NCI-H2227 treated with DMSO at 0.1 percent for 48 hours (cell line): ENCODE measurements around the gene ANXA4.
"Not testable (repeated sequence)": the region's sequence is repeated elsewhere in the genome, so short reads cannot be mapped to it uniquely, and the experiment has no call there.

Experiments
- DNase-seq: peaks from one replicate; lab custom pipeline; 2025; lab: John Stamatoyannopoulos, UW

ANXA4 gene

DNA sequence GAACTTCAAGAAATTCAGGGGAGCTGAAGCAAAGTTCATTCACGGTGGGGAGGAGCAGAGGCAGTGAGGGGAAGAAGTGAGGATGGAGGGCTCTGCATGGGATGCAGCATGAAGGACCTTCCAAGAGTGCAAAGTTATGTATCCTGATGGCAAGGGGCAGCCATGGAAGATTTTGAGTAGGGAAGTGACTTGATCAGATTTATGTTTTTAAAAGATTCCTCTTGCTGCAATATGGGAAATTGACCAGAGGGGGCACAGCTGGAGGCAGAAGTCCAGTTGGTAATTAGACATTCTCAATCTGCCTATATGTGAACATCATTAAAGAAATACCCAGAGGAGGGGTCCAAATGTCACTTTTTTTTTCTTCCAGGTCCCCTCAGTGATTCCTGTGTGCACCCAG, 21.5 kb upstream of the ANXA4 start:
- DNase-seq: no peak

DNA sequence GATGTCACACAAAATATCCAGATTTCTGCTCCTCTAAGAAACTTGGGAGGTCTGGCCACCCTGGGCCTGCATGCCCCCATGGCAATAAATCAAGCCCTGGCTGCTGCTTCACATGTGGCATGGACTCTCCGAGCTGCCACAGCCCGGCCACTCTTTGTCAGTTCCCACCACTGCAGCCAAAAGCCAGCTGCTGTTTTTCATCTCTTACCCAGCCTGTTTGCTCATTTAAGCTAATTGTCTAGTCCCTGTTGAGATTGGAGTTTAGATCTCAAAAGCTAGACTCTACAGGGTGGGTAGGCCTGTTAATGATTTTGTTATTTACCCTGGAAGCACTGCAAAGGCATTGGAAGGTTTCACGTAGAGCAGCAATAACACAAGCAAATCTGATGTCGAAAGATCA, 20.9 kb upstream of the ANXA4 start:
- DNase-seq: no peak

DNA sequence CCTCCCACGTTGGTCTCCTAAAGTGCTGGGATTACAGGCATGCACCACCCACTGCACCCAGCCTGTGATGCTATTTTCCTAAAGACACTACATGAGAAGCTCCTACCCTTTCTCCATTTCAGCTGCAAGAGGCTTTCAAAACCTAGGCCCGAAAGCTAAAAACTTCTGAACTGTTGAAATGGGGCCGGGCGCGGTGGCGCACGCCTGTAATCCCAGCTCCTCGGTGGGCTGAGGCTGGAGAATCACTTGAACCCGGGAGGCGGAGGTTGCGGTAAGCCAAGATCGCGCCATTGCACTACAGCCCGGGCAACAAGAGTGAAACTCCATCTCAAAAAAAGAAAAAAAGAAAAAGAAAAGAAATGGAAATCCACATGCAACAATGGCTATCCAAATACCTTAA, 18.1 kb upstream of the ANXA4 start:
- no peak for DNase-seq

DNA sequence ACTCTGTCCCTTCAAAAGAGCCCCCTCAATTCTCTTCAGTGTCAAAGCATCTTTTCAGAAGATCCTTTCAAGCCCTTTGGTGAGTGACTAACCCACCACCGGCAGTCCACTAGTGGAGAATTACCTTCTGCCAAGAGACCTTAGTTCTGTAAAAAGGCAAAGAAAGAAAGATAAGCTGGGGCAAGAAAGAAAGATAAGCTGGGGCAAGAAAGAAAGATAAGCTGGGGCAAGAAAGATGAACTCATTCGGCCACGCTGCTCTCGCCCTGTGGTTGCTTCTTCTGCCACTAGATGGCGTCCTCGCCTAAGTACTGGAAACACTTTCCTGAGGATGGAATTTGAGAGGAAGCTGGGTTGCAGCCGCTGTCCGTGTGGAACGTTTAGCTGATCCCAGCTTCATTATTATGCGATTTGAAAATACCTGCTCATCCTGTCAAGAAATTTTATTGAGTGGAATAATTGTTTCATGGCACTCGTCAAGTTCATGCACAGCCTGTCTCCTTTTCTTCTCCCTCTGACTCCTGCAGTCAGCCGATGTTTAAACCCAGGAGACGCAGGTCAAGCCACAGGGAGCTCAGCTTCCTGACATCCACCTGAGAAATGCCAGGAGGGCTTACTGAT, 17.3 kb upstream of the ANXA4 start:
- DNase-seq: peak; percentile 86

DNA sequence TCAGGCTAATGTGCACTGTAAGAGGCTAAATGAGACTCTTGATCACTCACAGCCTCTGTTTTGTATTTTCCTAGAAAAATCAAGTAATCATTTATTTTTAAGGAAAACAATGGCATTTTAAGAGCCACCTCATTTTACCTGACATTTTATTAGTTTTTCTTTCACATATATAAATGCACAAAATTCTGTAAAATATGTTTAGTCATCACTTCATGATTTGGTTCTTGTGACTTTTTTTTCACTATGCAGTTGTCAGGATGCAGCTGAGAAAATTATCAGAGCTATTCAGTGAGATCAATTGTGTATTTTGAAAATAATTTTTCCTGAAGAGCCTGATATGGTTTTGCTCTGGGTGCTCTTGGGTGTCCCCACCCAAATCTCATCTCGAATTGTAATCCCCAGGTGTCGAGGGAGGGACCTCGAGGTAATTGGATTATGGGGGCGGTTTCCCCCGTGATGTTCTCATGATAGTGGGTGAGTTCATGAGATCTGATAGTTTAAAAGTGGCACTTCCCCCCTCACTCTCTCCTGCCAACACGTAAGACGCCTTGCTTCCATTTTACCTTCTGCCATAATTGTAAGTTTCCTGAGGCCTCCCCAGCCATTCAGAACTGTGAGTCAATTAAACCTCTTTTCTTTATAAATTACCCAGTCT, 16.1 kb upstream of the ANXA4 start:
- DNase-seq: no peak

DNA sequence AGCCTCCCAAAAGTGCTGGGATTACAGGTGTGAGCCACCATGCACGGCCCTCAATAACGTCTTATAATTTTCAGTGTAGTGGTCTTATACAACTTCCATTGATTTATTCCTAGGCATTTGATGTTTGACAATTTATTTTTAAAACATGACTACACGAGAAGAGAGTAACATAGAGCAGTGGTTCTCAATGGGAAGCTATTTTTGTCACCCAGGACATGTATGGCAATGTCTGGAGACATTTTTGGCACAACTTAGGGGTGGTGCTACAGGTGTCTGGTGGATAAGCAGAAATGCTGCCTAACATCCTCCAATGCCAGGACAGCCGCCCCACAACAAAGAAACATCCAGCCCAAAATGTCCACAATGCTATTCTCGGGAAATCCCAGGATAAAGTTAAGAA, 12.7 kb upstream of the ANXA4 start:
- DNase-seq: no peak

DNA sequence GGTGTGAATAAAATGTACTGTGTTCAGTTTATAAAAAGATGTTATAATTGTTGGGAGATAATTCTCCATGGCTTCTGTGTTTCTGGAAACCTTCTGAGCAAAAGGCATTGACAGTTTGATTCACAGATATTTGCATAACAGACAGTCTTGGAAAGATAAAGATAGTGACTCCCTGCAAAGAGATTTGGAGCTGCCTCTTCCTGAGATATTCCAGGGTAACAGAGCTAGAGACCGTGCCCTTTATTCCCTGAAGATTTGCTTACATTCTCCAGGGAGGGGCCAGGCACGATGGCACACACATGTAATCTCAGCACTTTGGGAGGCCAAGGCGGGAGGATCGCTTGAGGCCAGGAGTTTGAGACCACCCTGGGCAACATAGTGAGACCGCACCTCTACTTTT, 12.2 kb upstream of the ANXA4 start:
- DNase-seq: no peak

DNA sequence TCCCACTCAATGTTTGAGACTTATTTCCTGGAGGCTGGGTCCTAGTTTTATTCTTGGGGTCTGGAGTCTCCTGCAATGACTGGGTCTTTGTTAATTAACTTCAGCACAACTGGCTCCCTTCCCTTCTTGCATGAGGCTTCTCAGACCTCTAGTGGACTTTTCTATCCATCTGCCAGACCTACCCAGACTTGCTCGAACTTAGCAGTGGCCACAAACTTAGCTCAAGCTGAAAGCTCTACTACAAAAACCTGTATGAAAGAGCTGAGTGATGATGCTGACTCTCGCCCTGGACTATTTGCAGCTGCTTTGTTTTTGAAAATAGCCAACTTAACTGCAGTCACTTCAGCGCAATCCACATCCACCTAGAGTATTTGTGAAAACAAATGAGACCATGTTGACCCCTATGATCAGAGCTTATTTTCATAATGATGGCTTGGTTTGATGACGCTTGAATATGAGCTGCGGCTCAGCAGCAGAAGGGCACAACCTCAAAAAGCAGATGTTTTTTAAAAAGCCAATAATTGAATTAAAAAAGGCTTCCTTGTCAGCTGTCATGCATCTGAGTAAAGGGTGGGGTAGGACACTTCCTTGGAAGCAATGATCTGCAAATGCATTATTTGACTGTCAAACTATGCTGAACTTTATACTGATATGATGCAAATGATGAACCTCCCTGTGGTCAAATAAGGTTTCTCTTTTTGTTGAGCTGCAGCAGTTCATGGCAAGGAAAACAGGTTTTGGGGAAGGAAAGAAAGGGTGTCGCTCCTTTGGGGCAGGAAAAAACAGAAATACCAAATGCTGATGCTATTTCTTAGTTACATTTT, 10.6 kb upstream of the ANXA4 start:
- DNase-seq: no peak

DNA sequence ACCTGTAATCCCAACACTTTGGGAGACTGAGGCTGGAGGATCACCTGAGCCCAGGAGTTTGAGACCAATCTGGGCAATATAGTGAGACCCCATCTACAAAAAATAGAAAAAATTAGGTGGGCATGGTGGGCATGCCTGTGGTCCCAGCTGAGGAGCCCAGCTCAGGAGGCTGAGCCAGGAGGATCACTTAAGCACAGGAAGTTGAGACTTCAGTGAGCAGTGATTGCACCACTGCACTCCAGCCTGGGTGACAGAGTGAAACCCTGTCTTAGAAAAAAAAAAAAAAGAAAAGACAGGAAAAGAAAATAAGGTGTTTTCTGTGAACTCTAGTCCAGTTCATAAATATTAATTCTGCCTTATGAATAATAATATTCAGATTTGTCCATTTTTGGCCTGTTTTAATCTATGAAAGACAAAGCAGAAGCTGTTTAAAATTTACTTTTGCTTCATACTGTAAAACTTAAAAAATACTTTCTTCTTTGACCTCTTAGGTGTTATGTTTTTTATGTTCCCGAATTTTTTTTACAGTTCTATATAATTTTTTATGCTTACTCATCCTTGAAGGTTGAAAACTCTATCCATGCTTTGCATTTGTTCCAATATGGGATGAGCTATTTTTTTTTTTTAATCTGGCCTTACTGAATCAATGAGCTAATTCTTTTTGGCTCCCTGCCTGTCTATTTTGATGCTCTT, 8.4 kb upstream of the ANXA4 start:
- DNase-seq: no peak

DNA sequence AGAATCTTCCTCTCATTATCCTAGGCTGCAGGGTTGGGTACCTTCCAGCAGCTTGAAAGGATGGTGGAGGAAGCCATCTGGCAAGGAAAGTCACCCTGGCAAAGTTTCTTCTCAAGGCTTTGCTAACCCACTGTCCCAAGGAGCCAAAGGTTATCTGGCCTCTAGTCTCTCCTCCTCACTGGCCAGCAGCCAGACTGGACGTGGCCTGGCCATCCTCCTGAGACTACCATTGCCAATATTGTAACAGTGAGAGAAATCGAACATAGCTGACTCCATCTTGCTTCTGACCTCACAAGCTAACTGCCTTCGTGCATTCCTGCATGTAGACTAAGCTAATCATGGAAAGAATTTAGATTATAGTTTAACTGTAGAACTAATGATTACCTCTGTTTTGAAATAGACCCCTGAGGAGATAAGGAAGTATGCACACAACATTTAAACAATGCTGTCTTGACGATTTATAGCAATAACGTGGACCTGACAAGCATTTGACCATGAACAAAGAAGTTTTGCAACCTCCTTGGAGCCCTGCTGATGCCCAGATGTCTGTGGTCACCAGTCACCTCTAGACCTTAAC, 7.8 kb upstream of the ANXA4 start:
- DNase-seq: no peak

DNA sequence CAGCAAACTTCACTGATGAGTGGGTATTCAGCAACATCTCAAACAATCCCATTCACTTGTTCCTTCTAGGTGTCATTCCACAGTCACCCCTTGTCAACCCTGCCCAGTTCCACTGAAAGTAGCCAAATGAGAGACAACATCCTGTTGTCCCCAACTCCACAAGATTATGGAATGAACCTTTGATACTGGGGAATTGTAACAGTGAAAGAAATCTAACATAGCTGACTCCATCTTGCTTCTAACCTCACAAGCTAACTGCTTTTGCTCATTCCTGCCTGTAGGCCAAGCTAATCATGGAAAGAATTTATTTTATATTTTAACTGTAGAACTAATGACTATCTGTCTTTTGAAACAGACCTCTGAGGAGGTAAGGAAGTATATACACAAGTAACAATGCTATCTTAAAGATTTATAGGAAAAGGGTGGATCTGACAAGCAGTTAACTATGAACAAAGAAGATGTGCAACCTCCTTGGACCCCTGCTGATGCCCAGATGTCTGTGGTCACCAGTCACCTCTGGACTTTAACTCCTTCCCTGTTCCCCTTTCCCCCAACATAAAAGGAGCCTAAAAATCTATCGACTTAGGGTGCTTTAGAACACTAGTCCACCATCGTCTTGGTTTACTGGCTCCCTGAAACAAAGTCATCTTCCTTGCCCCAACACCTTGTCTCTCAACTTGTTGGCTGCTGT, 6.9 kb upstream of the ANXA4 start:
- no peak for DNase-seq

DNA sequence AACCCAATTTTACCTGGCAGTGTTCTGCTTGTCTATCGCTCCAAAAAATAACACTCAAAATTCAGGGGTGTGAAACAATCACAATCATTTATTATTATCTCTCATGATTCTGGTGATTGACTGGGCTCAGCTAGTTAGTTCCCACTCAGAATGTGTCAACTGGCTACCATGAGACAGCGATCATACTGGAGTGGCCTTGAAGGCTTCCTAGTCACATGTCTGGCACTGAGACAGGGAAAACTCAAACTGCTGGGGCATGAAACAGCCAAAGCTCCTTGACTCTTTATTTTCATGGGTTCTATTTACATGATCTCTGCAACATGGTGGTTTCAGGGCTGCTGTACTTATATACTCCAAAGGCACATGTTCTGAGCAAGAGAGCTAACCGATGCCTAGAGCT, 6.2 kb upstream of the ANXA4 start:
- DNase-seq: no peak

DNA sequence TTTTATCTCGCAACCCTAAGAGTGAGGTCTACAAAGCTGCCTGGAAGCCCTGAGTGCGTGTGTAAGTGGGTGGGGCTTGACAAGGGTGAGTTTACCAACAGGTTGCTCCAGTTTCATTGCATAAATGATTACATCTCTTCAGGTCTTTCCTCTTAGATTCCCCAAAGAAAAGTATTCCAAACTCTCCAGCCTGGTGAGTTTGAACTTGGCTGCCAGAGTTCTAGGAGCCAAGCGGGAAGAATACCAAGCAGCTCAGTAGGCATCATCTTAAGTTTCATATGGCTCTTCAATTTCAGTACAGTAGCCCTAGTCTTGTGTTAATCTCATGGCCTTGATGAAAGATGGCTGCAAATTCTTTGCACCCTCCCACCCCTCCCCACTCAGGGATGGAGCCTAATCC, 3.8 kb upstream of the ANXA4 start:
- not testable (repeated sequence) for DNase-seq

DNA sequence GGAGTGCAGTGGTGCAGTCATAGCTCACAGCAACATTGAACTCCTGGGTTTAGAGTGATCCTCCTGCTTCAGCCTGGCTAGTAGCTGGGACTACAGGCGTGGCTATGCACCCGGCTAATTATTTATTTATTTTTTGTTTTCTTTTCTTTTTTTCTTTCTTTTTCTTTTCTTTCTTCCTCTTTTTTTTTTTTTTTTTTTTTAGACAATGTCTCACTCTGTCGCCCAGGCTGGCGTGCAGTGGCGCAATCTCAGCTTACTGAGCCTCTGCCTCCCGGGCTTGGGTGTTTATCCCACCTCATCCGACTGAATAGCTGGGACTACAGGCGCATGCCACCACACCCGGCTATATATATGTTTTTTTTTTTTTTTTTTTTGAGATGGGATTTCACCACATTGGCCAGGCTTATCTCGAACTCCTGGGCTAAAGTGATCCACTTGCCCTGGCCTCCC, 1.4 kb upstream of the ANXA4 start:
- no peak for DNase-seq

DNA sequence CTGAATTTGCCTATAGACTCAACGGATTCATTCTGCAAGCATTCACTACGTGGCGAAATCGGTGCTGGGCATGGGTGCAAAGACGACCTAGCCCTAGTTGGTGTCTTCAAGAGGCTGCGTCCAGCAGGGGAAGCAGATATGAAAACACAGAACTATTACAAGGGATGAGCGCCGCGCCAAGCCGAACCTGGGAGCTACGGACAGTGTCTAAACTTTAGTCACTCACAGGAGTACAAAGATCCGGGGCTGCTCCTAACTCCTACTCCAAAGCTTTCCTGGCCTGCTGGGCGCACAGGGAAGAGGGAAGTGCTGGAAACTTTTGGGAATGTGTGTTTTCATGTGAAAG, 732 bp upstream of the ANXA4 start:
- DNase-seq: peak; percentile 52

DNA sequence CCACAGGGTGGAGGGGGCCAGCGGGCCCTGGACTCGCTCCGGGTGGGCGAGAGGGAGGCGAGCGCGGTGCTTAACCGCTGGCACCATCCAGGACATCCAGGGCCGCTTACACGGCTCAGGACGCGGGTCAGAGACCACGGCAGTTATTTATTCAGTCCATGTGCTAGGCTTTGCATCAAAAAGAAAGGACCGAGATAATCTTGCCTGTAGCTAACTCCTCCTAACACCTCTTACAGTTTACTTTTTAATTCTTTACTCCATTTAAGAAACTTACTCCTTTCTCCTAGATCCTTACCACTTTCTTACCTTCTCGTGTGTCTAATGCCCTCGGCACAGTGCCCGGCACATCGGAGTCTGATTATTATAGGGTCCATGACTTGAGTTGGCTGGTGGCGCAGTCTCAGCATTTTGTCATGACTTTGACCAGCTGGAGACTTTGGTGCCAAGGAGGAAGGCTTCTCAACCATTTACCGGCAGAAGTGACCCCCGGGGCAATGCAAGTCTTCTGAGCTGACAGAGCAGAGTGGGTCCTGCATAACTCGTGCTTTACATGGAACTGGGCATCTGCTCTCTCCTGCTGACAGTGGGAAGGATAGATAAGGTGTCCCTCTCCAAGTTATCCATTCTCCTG, 503 bp downstream of the ANXA4 start:
- no peak for DNase-seq

DNA sequence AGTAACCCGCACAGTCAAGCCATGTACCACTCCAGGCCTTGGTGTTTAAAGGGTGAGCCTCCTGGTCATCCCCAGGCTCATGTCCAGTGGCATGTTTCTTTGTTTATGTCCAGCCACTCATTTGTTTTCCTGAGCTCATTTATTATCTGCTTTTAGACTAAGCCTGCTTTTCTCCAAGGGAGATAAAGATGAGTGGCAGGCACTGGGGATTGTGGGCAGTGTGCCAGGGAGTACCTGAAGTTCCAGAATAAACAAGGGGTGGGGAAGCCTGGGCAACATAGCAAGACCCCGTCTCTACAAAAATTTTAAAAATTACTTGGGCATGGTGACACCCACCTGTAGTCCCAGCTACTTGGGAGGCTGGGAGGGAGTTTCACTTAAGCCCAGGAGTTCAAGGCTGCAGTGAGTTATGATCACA, 1.9 kb downstream of the ANXA4 start:
- no peak for DNase-seq

DNA sequence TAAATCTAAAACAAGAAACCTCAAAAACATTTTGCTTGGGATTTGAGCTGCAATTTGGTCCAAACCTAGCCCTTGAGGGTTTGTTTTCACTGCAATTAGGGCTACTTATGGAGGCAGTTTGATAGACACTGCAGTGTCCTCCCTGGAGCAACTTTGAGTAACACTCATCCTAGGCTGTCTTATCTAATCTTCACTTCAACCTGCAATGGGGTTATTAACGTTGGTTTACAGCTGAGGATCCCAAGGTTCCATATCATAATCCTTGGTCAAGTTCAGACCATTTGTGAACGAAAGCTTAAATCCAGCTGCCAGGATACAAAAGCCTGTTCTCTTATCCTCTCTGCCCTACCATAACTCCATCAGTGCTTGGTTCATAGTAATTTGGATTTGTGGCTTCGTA, 2.5 kb downstream of the ANXA4 start:
- no peak for DNase-seq

DNA sequence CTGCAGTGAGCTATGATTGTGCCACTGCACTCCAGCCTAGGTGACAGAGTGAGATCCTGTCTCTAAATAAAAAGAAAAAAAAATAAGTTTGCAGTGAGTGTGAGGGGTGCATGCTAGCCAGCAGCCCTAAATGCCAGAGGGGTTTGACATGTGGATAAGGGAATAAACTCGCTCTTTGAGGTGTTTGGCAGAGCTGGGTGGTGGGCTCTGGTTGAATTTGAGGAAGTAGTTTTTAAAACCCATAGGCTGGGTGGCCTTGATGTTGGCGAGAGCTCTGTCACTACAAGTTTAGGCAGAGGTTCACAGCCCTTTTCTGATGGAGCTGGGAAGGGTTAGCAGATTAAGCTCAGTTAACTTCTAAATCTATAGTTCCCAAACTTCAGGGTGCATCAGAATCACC, 3.1 kb downstream of the ANXA4 start:
- no peak for DNase-seq

DNA sequence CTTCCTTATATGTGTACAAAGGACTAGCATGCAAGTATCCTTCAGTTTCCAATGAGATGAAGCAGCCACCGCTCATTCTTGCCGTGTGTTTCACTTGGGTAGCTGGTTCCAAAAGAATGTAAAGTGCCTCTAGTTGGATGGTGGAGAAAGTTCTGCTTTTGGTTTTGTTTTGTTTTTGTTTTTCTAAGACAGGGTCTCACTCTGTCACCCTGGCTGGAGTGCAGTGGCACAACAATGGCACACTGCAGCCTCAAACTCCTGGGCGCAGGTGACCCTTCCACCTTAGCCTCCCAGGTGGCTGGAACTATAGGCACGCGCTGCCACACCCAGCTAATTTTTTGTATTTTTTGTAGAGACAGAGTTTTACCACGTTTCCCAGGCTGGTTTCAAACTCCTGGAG, 8.3 kb downstream of the ANXA4 start:
- DNase-seq: no peak

DNA sequence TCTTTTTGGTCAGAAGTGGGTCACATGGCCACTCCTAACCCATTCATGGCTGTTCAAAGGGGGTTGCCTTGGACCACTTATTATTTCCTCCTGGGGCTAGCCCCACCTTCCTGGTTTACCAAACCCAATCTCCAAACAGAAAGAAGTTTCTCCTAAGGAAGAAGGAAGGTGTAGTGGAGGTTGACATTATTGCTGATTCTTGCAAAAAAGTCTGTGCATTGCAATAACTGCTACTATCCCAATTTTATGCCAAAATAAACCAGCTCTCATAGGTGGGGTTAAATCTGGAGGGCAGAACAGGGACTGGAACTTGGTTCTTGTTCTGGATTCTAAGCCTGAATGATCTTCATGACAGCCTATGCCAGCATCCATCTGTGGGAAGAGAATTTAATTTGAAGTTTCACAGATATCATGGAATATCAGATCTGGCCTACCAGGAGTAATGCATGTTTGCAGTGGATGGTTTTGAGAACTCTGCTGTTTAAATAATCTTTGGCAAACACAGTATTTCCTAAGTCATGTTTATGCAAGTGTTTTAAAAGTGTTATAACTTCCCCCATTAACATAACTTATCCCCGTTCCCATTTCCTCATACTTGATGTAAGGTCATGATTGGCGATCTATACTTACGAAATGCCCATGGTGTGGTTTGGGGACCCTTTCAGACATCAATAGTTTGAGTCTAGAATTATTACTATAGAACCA, 11.9 kb downstream of the ANXA4 start:
- no peak for DNase-seq
